A204.1 (cell line): ENCODE data around the gene TP53AIP1.
"Not testable (repeated sequence)": the region's sequence is repeated elsewhere in the genome, so short reads cannot be mapped to it uniquely, and the experiment has no call there.

ENCODE experiments used
- FAIRE-seq: peaks from 2 replicates; lab custom pipeline; 2012; peaks lifted over from hg19 to GRCh38; lab: Jason Lieb, UNC

The TP53AIP1 gene

GRCh38 chr11:128924510-128925249, 18.0 kb downstream of the TP53AIP1 start:
- no peak for FAIRE-seq

- no peak for FAIRE-seq
Measured at GRCh38 chr11:128924104-128924503, 18.6 kb downstream of the TP53AIP1 start.

- no peak for FAIRE-seq
Measured at GRCh38 chr11:128921793-128922192, 20.9 kb downstream of the TP53AIP1 start.

- no peak for FAIRE-seq
Measured at GRCh38 chr11:128920666-128921065, 22.0 kb downstream of the TP53AIP1 start.

- not testable (repeated sequence) for FAIRE-seq
Measured at GRCh38 chr11:128919635-128920034, 23.0 kb downstream of the TP53AIP1 start.

- no peak for FAIRE-seq
Measured at GRCh38 chr11:128919216-128919615, 23.5 kb downstream of the TP53AIP1 start.

- no peak for FAIRE-seq
Measured at GRCh38 chr11:128917144-128917724, 25.4 kb downstream of the TP53AIP1 start.

- no peak for FAIRE-seq
Measured at GRCh38 chr11:128916681-128917080, 26.0 kb downstream of the TP53AIP1 start.

- no peak for FAIRE-seq
Measured at GRCh38 chr11:128916037-128916572, 26.6 kb downstream of the TP53AIP1 start.

GRCh38 chr11:128915149-128915521, 27.5 kb downstream of the TP53AIP1 start:
- FAIRE-seq, result no peak

- FAIRE-seq, result no peak
Measured at GRCh38 chr11:128914216-128915148, 28.2 kb downstream of the TP53AIP1 start.

- no peak for FAIRE-seq
Measured at GRCh38 chr11:128913806-128914205, 28.9 kb downstream of the TP53AIP1 start.

GRCh38 chr11:128911701-128912100, 31.0 kb downstream of the TP53AIP1 start:
- FAIRE-seq, result no peak

- FAIRE-seq, result no peak
Measured at GRCh38 chr11:128911239-128911638, 31.4 kb downstream of the TP53AIP1 start.

GRCh38 chr11:128910576-128910975, 32.1 kb downstream of the TP53AIP1 start:
- FAIRE-seq, result no peak

GRCh38 chr11:128909438-128910125, 33.1 kb downstream of the TP53AIP1 start:
- no peak for FAIRE-seq

- FAIRE-seq, result no peak
Measured at GRCh38 chr11:128908391-128909246, 34.1 kb downstream of the TP53AIP1 start.

- no peak for FAIRE-seq
Measured at GRCh38 chr11:128907585-128907984, 35.1 kb downstream of the TP53AIP1 start.

GRCh38 chr11:128906185-128907050, 36.3 kb downstream of the TP53AIP1 start:
- FAIRE-seq, result no peak
